Breast epithelium (tissue), 3 donors: Measurements from ENCODE around the gene MPP3.

Source experiments
- CTCF ChIP-seq, 3 donors: fragments of 450-650 bp; IDR thresholded peaks; one replicate each; pipeline ENCODE4 v1.5.1; 2016 to 2017; ENCODE audit warnings: antibody characterized with exemption in 3 of 3, mild to moderate bottlenecking in 3 of 3, moderate library complexity in 3 of 3
- POLR2A ChIP-seq: fragments of 450-650 bp; IDR thresholded peaks from one replicate; pipeline ENCODE4 v1.6.1; 2016; ENCODE audit warnings: antibody characterized with exemption, mild to moderate bottlenecking, moderate library complexity

- TF ChIP-seq CTCF (IDR thresholded peaks at IDR 0.05) (no peak), POLR2A (no peak)
Measured at GRCh38 chr17:43846963-43847371, 14.0 kb upstream of the MPP3 start, which contains the start of gene CD300LG.
